Endothelial cell (in vitro differentiated cells): ENCODE results near the gene LCN2. TPM values are rescaled to one million over a fixed set of nuclear protein-coding genes. Genes with fewer than 3 reads are reported as not detected.
"Not testable (repeated sequence)": the region's sequence is repeated elsewhere in the genome, so short reads cannot be mapped to it uniquely, and the experiment has no call there.

ENCODE experiments used
- DNase-seq: peaks from one replicate; pipeline ENCODE4 v3.0.0; 2021; ENCODE audit warnings: low spot score
- H3K27ac Mint-ChIP-seq: one replicate; pipeline ENCODE4 v1.8.0; 2021; ENCODE audit warnings: mixed read lengths, inconsistent platforms; ENCODE audit not compliant: unreplicated experiment
- H3K27me3 Mint-ChIP-seq: one replicate; pipeline ENCODE4 v1.8.0; 2021; ENCODE audit warnings: mild to moderate bottlenecking, moderate library complexity, mixed read lengths, inconsistent platforms; ENCODE audit not compliant: unreplicated experiment
- H3K36me3 Mint-ChIP-seq: one replicate; pipeline ENCODE4 v1.8.0; 2021; ENCODE audit warnings: mild to moderate bottlenecking, low read depth, mixed read lengths, inconsistent platforms; ENCODE audit not compliant: unreplicated experiment
- H3K4me1 Mint-ChIP-seq: one replicate; pipeline ENCODE4 v1.8.0; 2021; ENCODE audit warnings: mild to moderate bottlenecking, mixed read lengths, inconsistent platforms; ENCODE audit not compliant: unreplicated experiment
- H3K4me3 Mint-ChIP-seq: one replicate; pipeline ENCODE4 v1.8.0; 2021; ENCODE audit warnings: mild to moderate bottlenecking, mixed read lengths, inconsistent platforms; ENCODE audit not compliant: unreplicated experiment
- H3K9me3 Mint-ChIP-seq: one replicate; pipeline ENCODE4 v1.8.0; 2021; ENCODE audit warnings: mixed read lengths, inconsistent platforms; ENCODE audit not compliant: unreplicated experiment
- total RNA-seq: library from RNA; stranded (reverse); fragmentation: NEBNext Ultra II Directional; extraction: Animal tissue kit (Norgen Biotek cat#: 25700); gene quantifications from one replicate; pipeline ENCODE4 v1.2.1, GENCODE V29; 2021; ENCODE audit not compliant: unreplicated experiment
- TF ChIP-seq, protein P1 (sequence below): fragments of 200-600 bp; sonication (generic); IDR thresholded peaks from one replicate; pipeline ENCODE4 v1.5.0; 2021; ENCODE audit warnings: antibody characterized with exemption; ENCODE audit not compliant: unreplicated experiment

The LCN2 gene
- total RNA-seq, 1 donor from 2014 or later = not detected

DNA sequence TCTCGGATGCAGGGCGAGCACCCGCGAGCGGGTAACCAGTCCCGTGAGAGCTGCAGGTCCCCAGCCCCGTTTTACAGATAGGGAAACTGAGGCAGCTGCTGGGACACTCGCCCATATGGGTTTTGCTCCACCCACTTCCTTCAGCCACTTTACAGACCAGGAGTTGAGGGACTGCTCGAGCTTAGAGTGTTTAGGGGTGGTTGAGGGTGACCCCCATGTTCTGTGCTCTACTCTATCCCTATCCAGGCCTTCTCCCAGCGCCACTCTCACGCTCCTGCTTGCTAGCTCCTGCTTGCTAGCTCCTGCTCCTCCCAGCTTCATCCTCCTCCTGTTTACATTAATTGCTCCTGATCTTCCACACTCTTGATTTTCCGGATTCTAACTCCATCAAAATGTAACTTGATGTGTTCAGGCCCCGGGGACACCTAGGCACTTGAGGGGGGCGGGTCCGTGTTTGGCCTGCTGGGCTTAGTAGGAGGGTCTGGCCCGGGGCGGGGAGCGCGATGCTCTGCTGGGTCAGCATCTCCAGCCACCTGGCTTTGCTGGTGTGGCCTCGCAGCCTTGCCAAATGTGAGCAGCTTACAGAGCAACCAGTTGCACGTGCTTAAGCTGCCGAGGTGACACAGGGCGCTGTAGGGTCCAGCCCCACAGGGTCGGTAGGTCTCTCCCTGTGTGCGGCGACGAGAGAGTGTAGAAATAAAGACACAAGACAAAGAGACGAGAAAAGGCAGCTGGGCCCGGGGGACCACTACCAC, 20.2 kb upstream of the LCN2 start:
- peaks cover 16% of the 10 kb centered on the region for H3K4me1 Mint-ChIP-seq
- H3K27ac Mint-ChIP-seq = no peak overlapping the region
- peak overlapping the region; percentile 90 for H3K4me3 Mint-ChIP-seq
- H3K27me3 Mint-ChIP-seq = peaks cover 6% of the 10 kb centered on the region
- H3K9me3 Mint-ChIP-seq = peaks cover 8% of the 10 kb centered on the region
- TF ChIP-seq, protein P1, sequence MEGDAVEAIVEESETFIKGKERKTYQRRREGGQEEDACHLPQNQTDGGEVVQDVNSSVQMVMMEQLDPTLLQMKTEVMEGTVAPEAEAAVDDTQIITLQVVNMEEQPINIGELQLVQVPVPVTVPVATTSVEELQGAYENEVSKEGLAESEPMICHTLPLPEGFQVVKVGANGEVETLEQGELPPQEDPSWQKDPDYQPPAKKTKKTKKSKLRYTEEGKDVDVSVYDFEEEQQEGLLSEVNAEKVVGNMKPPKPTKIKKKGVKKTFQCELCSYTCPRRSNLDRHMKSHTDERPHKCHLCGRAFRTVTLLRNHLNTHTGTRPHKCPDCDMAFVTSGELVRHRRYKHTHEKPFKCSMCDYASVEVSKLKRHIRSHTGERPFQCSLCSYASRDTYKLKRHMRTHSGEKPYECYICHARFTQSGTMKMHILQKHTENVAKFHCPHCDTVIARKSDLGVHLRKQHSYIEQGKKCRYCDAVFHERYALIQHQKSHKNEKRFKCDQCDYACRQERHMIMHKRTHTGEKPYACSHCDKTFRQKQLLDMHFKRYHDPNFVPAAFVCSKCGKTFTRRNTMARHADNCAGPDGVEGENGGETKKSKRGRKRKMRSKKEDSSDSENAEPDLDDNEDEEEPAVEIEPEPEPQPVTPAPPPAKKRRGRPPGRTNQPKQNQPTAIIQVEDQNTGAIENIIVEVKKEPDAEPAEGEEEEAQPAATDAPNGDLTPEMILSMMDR = no peak
- DNase-seq = no peak
- H3K36me3 Mint-ChIP-seq = peaks cover 3% of the 10 kb centered on the region

DNA sequence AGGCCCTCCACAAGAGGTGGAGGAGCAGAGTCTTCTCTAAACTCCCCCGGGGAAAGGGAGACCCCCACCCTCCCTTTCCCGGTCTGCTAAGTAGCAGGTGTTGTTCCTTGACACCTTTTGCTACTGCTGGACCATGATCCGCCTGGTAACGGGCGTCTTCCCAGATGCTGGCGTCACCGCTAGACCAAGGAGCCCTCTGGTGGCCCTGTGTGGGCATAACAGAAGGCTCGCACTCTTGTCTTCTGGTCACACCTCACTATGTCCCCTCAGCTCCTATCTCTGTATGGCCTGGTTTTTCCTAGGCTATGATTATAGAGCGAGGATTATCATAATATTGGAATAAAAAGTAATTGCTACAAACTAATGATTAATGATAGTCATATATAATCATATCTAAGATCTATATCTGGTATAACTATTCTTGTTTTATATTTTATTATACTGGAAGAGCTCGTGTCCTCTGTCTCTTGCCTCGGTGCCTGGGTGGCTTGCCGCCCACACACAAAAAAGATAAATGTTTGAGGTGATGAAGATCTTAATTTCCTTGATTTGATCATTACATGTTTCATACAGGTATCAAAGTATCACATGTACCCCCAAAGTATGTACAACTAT, 19.2 kb upstream of the LCN2 start:
- H3K9me3 Mint-ChIP-seq, H3K27ac Mint-ChIP-seq, H3K36me3 Mint-ChIP-seq, H3K4me3 Mint-ChIP-seq, H3K27me3 Mint-ChIP-seq: not testable (repeated sequence)
- peaks cover 11% of the 10 kb centered on the region for H3K4me1 Mint-ChIP-seq
- DNase-seq = peak; percentile 67
- TF ChIP-seq, protein P1 = peak; percentile 23

DNA sequence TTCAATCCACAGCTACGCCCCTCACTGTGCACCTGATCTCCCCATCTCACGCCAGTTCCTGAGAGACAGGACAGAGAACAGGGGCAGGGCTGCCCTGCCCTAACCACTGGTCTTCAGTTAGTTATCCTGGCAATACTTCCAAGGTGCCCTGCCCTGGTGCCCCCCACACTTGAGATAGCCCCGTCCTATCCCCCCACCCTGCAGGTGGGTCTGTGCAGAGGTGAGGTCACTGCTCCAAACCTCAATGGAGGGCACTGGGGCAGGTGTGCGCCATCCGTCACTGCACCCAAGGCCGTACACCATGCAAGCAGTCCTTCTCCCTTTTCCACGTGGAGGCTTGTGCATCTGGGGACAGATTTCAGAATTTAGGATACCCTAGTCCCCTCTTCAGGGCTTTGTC, 18.6 kb upstream of the LCN2 start:
- H3K36me3 Mint-ChIP-seq, H3K4me3 Mint-ChIP-seq, DNase-seq, H3K27me3 Mint-ChIP-seq, H3K27ac Mint-ChIP-seq, H3K4me1 Mint-ChIP-seq, H3K9me3 Mint-ChIP-seq: not testable (repeated sequence)

DNA sequence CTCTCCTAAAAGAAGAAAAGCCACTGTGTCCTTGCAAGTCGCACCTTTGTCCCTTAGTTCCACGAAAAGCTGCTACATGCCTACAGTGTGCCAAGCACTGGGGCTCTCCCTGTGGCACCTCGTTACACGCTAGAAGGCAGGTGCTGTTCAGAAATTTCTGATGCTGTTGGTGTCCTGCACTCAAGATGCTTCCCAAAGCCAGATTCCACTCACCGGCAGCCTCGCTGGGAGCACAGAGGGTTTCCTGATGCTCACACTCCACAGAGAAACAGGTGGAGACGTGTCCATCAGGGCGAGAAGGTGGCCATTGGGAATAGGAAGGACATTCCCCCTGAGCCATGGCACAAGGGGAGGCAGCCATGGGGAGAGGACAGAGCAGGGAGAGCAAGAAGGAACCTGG, 17.9 kb upstream of the LCN2 start:
- not testable (repeated sequence) for H3K36me3 Mint-ChIP-seq, H3K4me1 Mint-ChIP-seq, DNase-seq, H3K27me3 Mint-ChIP-seq, H3K27ac Mint-ChIP-seq, H3K4me3 Mint-ChIP-seq, H3K9me3 Mint-ChIP-seq

DNA sequence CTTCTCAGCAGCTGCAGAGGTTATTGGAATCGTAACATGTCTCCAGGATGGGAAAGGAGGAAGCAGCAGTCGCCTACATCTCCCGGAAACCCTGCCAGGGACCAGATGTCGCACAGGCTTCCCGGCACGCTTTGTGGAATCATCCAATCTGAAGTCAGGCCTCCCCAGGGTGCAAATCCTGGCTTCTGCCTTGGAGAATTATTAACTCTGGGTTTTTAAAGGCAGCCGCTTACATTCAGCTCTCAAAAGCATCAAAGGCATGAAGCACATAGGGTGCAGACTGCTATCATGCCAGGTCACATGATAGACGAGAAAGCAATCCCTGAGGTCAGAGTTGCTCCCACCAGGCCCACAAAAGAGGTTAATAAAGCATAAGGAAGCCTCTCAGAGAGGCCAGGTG, 17.1 kb upstream of the LCN2 start:
- not testable (repeated sequence) for H3K27me3 Mint-ChIP-seq, H3K4me3 Mint-ChIP-seq, DNase-seq, H3K36me3 Mint-ChIP-seq, H3K9me3 Mint-ChIP-seq, H3K4me1 Mint-ChIP-seq, H3K27ac Mint-ChIP-seq

DNA sequence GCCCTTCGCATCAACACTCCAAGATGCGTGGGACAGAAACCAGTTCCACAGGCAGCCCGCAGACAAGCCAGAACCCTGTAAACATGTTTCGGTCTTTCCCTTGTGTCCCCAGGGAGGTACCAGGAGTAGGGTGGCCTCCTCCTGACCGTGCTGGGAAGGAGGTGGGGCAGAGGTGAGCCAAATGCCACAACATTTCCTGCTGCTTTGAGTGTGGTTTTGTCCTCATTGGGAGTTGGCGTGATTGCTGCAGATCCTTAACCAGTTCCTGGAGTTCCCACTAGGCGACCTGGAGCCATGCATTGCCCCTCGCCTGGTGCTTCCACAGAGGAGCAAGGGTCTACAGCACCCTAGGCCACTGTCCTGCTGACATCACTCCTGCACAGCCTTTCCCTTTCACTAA, 13.7 kb upstream of the LCN2 start:
- H3K4me1 Mint-ChIP-seq, H3K27ac Mint-ChIP-seq, H3K27me3 Mint-ChIP-seq, DNase-seq, H3K9me3 Mint-ChIP-seq, H3K4me3 Mint-ChIP-seq, H3K36me3 Mint-ChIP-seq: not testable (repeated sequence)
